ENCODE measurements around the gene NAT8.

DNA sequence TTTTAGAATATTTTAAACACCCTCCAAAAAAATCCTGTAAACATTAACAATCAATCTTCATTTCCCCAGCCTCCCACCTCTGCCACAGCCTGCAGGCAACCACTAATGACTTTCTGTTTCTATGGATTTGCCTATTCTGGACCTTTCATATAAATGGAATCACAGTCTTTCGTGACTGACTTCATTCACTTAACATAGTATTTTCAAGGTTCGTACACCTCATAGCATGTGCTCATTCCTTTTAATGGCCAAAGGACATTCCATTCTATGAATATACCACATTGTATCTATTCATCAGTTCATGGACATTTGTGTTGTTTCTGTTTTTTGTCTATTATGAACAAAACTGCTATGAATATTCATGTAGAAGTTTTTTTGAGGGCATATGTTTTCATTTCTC lies 48.5 kb downstream of the NAT8 start:
- TF ChIP-seq SUZ12 (IDR thresholded peaks at IDR 0.05; ENCODE audit: extremely low read depth, insufficient read depth, insufficient read length) (no peak), YY1 (IDR thresholded peaks at IDR 0.05; ENCODE audit: insufficient read depth, insufficient read length) (no peak)
